HepG2 (cell line): ENCODE results near the gene RTEL1.

Source experiments
- ADNP ChIP-seq: sonication (generic); formaldehyde crosslinking; IDR thresholded peaks from 2 replicates; pipeline ENCODE4 v1.4.0; 2020; ENCODE audit warnings: missing genetic modification reagents
- EZH2 ChIP-seq: conservative IDR thresholded peaks from 2 replicates; pipeline ENCODE4 v1.6.1; 2012; ENCODE audit warnings: mild to moderate bottlenecking, low read depth, low read length, moderate library complexity
- JUN ChIP-seq: sonication (generic); formaldehyde crosslinking; IDR thresholded peaks from 2 replicates; pipeline ENCODE4 v1.4.0; 2020; ENCODE audit warnings: mild to moderate bottlenecking, missing genetic modification reagents
- NFRKB ChIP-seq: fragments of 450-650 bp; IDR thresholded peaks from 2 replicates; pipeline ENCODE4 v1.6.1; 2017
- POLR2AphosphoS5 ChIP-seq: IDR thresholded peaks from 2 replicates; pipeline ENCODE4 v1.6.1; 2012; ENCODE audit warnings: low read depth, low read length
- SOX6 ChIP-seq, 2 experiments: fragments of 450-650 bp in 1 of 2; sonication (generic) in 1 of 2; formaldehyde crosslinking in 1 of 2; IDR thresholded peaks; 2 replicates each; pipeline versions ENCODE4 v1.4.0 to v1.6.1; 2017 to 2020; ENCODE audit warnings: antibody characterized with exemption in 1 of 2, mild to moderate bottlenecking in 1 of 2, missing genetic modification reagents in 1 of 2
- TARDBP ChIP-seq: sonication (generic); formaldehyde crosslinking; IDR thresholded peaks from 2 replicates; pipeline ENCODE4 v1.8.0; 2022; ENCODE audit warnings: mild to moderate bottlenecking, missing genetic modification reagents
- ZNF331 ChIP-seq: sonication (generic); formaldehyde crosslinking; IDR thresholded peaks from 2 replicates; pipeline ENCODE4 v1.4.0; 2020; ENCODE audit warnings: missing genetic modification reagents
- TF ChIP-seq, protein P1 (sequence below): sonication (generic); formaldehyde crosslinking; IDR thresholded peaks from 2 replicates; pipeline ENCODE4 v1.4.0; 2020; ENCODE audit warnings: missing genetic modification reagents
- TF ChIP-seq, protein P2 (sequence below): sonication (generic); formaldehyde crosslinking; conservative IDR thresholded peaks from 2 replicates; pipeline ENCODE4 v1.8.0; 2022; ENCODE audit warnings: missing genetic modification reagents
- TF ChIP-seq, protein P3 (sequence below): sonication (generic); formaldehyde crosslinking; IDR thresholded peaks from 2 replicates; pipeline ENCODE4 v1.5.0; 2020; ENCODE audit warnings: mild to moderate bottlenecking, missing genetic modification reagents, moderate library complexity

DNA sequence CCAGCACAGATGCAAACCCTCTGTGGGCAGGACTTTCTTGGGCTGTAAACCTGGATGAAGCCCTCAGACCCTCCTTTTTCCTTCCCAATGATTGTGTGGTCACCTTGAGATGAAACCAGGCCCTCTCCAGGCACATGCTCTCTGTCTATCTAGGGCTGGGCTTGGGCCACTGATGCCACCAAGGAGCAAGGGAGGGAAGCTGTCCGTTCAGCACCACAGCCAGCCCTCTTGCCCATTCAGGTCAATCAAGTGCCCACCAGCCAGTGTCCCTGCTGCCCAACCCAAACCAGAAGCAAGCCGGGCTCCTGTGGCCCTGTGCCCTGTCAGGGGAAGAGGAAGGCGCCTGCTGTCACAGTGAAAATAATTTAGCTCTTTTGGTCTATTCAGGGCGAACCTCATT lies 12.9 kb upstream of the RTEL1 start:
- TF ChIP-seq, protein P1, sequence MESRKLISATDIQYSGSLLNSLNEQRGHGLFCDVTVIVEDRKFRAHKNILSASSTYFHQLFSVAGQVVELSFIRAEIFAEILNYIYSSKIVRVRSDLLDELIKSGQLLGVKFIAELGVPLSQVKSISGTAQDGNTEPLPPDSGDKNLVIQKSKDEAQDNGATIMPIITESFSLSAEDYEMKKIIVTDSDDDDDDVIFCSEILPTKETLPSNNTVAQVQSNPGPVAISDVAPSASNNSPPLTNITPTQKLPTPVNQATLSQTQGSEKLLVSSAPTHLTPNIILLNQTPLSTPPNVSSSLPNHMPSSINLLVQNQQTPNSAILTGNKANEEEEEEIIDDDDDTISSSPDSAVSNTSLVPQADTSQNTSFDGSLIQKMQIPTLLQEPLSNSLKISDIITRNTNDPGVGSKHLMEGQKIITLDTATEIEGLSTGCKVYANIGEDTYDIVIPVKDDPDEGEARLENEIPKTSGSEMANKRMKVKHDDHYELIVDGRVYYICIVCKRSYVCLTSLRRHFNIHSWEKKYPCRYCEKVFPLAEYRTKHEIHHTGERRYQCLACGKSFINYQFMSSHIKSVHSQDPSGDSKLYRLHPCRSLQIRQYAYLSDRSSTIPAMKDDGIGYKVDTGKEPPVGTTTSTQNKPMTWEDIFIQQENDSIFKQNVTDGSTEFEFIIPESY (CRISPR knock-in tag): no peak
- TF ChIP-seq, protein P2, sequence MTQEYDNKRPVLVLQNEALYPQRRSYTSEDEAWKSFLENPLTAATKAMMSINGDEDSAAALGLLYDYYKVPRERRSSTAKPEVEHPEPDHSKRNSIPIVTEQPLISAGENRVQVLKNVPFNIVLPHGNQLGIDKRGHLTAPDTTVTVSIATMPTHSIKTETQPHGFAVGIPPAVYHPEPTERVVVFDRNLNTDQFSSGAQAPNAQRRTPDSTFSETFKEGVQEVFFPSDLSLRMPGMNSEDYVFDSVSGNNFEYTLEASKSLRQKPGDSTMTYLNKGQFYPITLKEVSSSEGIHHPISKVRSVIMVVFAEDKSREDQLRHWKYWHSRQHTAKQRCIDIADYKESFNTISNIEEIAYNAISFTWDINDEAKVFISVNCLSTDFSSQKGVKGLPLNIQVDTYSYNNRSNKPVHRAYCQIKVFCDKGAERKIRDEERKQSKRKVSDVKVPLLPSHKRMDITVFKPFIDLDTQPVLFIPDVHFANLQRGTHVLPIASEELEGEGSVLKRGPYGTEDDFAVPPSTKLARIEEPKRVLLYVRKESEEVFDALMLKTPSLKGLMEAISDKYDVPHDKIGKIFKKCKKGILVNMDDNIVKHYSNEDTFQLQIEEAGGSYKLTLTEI (CRISPR knock-in tag): no peak
- TF ChIP-seq ZNF331 (no peak), POLR2AphosphoS5 (no peak), TARDBP (CRISPR knock-in tag) (no peak), ADNP (no peak), SOX6 (IDR thresholded peaks at IDR 0.05) (no peak), SOX6 (CRISPR knock-in tag; IDR thresholded peaks at IDR 0.05) (no peak), JUN (CRISPR knock-in tag) (no peak), EZH2 (no peak), NFRKB (no peak)
- TF ChIP-seq, protein P3, sequence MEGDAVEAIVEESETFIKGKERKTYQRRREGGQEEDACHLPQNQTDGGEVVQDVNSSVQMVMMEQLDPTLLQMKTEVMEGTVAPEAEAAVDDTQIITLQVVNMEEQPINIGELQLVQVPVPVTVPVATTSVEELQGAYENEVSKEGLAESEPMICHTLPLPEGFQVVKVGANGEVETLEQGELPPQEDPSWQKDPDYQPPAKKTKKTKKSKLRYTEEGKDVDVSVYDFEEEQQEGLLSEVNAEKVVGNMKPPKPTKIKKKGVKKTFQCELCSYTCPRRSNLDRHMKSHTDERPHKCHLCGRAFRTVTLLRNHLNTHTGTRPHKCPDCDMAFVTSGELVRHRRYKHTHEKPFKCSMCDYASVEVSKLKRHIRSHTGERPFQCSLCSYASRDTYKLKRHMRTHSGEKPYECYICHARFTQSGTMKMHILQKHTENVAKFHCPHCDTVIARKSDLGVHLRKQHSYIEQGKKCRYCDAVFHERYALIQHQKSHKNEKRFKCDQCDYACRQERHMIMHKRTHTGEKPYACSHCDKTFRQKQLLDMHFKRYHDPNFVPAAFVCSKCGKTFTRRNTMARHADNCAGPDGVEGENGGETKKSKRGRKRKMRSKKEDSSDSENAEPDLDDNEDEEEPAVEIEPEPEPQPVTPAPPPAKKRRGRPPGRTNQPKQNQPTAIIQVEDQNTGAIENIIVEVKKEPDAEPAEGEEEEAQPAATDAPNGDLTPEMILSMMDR: no peak
